KMS-11 (cell line): Measurements from ENCODE around the gene FAM222B.

Experiments used
- H2AFZ ChIP-seq: fragments of 200-600 bp; sonication (generic); 2 replicates; pipeline ENCODE4 v1.6.1; 2016; ENCODE audit warnings: antibody characterized with exemption, mixed run types, low read depth
- H3K27ac ChIP-seq: fragments of 200-600 bp; sonication (generic); 2 replicates; pipeline ENCODE4 v1.6.1; 2016; ENCODE audit warnings: mild to moderate bottlenecking, mixed run types
- H3K27me3 ChIP-seq: fragments of 200-600 bp; sonication (generic); 2 replicates; pipeline ENCODE4 v1.6.1; 2017; ENCODE audit warnings: mild to moderate bottlenecking, low read depth, mixed run types, moderate library complexity; ENCODE audit not compliant: insufficient read depth
- H3K36me3 ChIP-seq: fragments of 200-600 bp; sonication (generic); 2 replicates; pipeline ENCODE4 v1.6.1; 2017; ENCODE audit warnings: mild to moderate bottlenecking, mixed run types; ENCODE audit not compliant: insufficient read depth
- H3K4me1 ChIP-seq: fragments of 200-600 bp; sonication (generic); 2 replicates; pipeline ENCODE4 v1.6.1; 2016; ENCODE audit warnings: mild to moderate bottlenecking, low read depth, mixed run types; ENCODE audit not compliant: poor library complexity, severe bottlenecking
- H3K4me2 ChIP-seq: fragments of 200-600 bp; sonication (generic); 2 replicates; pipeline ENCODE4 v1.7.0; 2016; ENCODE audit warnings: mild to moderate bottlenecking, mixed run types
- H3K4me3 ChIP-seq: fragments of 200-600 bp; sonication (generic); IDR thresholded peaks from 2 replicates; pipeline ENCODE4 v1.6.1; 2017; ENCODE audit warnings: low read depth, low read length, mixed read lengths; ENCODE audit not compliant: insufficient read depth
- H3K79me2 ChIP-seq: fragments of 200-600 bp; sonication (generic); 2 replicates; pipeline ENCODE4 v1.6.1; 2016; ENCODE audit warnings: low read depth, mixed run types; ENCODE audit not compliant: insufficient read depth
- H3K9ac ChIP-seq: fragments of 200-600 bp; sonication (generic); 2 replicates; pipeline ENCODE4 v1.6.1; 2016; ENCODE audit warnings: mild to moderate bottlenecking, mixed run types
- H4K20me1 ChIP-seq: fragments of 200-600 bp; sonication (generic); 2 replicates; pipeline ENCODE4 v1.6.1; 2016; ENCODE audit warnings: mild to moderate bottlenecking, mixed run types; ENCODE audit not compliant: insufficient read depth
- CTCF ChIP-seq: fragments of 200-600 bp; sonication (generic); conservative IDR thresholded peaks from 2 replicates; pipeline ENCODE4 v1.6.1; 2017; ENCODE audit warnings: low read depth, mild to moderate bottlenecking, antibody characterized with exemption, low read length, moderate library complexity, mixed read lengths

The FAM222B gene

GRCh38 chr17:28883967-28884702, 41.5 kb upstream of the FAM222B start:
- Histone ChIP-seq H3K79me2 (no peaks in the 10 kb centered on the region), H3K36me3 (no peaks in the 10 kb centered on the region), H3K4me1 (no peaks in the 10 kb centered on the region), H3K27me3 (no peaks in the 10 kb centered on the region), H4K20me1 (no peaks in the 10 kb centered on the region), H3K9ac (no peak overlapping the region), H3K4me2 (no peak overlapping the region), H2AFZ (no peak overlapping the region), H3K27ac (no peak overlapping the region), H3K4me3 (no peak overlapping the region)
- TF ChIP-seq CTCF = no peak

DNA sequence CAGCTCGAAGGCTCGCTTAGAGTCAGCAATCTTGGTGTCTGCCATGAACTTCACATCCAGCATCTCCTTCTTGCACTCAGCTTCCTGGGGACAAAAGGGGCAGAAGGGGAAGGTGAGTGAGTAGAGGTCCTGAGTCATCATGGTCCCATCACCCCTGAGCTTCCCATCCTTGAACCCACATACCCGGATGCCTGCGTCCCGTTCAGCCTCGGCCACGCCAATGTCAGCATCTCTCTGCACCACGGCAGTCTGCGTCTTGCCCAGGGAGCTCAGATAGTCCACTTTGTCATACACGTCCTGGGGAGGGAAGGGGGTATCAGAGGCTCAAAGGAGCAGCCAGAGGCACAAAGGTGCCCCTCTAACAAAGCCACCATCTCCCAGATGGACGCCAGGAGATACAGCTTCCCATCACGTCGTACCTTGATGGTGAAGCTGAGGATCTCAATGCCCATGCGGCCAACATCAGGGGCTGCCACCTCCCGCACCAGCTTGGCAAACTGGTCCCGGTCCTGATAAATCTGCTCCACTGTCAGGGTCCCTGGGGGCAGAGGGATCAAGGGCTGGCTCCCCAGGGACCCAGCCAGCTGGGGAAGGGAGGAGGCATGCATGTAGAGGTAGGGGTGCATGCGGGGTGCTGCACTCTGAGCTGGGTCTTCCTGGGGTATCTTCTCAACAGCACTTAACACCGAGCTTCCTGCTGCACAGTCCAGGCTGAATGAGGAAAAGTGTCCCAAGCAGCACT, 39.7 kb upstream of the FAM222B start:
- no peaks in the 10 kb centered on the region for H3K36me3 ChIP-seq
- no peak overlapping the region for H3K4me2 ChIP-seq
- no peak overlapping the region for H3K4me3 ChIP-seq
- no peaks in the 10 kb centered on the region for H3K79me2 ChIP-seq
- no peaks in the 10 kb centered on the region for H3K4me1 ChIP-seq
- TF ChIP-seq CTCF = no peak
- no peaks in the 10 kb centered on the region for H4K20me1 ChIP-seq
- H3K9ac ChIP-seq = no peak overlapping the region
- H3K27ac ChIP-seq = no peak overlapping the region
- H3K27me3 ChIP-seq = no peaks in the 10 kb centered on the region
- no peak overlapping the region for H2AFZ ChIP-seq

GRCh38 chr17:28881533-28882056, 39.0 kb upstream of the FAM222B start:
- no peaks in the 10 kb centered on the region for H3K79me2 ChIP-seq
- no peak overlapping the region for H3K4me2 ChIP-seq
- no peak for TF ChIP-seq CTCF
- no peak overlapping the region for H3K27ac ChIP-seq
- H3K27me3 ChIP-seq = no peaks in the 10 kb centered on the region
- no peaks in the 10 kb centered on the region for H3K36me3 ChIP-seq
- H3K4me1 ChIP-seq = no peaks in the 10 kb centered on the region
- H4K20me1 ChIP-seq = no peaks in the 10 kb centered on the region
- no peak overlapping the region for H3K4me3 ChIP-seq
- no peak overlapping the region for H2AFZ ChIP-seq
- H3K9ac ChIP-seq = no peak overlapping the region

DNA sequence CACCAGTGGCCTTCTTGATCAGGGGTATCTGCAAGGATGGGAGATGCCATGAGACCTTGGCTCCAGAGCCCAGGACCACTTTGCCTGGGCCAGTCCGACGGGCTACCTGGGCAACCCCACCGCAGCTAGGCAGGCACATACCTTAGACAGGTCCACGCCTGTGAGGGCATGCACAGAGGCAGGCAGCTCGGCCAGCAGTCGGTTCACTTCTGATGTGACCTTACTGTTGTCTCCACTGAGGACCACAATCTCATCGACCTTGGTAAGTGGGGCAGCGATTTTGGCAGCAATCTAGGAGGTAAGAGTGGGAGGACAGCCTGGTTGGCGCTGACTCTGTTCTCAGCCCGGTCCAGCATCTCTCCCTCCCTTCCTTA, 38.0 kb upstream of the FAM222B start:
- Histone ChIP-seq H3K4me2 (no peak overlapping the region), H3K4me1 (no peaks in the 10 kb centered on the region), H4K20me1 (no peaks in the 10 kb centered on the region), H3K4me3 (no peak overlapping the region), H3K27ac (no peak overlapping the region), H3K9ac (no peak overlapping the region), H2AFZ (no peak overlapping the region), H3K36me3 (no peaks in the 10 kb centered on the region), H3K27me3 (no peaks in the 10 kb centered on the region), H3K79me2 (no peaks in the 10 kb centered on the region)
- no peak for TF ChIP-seq CTCF
